ENCODE data around the gene CAV1.

The CAV1 gene

DNA sequence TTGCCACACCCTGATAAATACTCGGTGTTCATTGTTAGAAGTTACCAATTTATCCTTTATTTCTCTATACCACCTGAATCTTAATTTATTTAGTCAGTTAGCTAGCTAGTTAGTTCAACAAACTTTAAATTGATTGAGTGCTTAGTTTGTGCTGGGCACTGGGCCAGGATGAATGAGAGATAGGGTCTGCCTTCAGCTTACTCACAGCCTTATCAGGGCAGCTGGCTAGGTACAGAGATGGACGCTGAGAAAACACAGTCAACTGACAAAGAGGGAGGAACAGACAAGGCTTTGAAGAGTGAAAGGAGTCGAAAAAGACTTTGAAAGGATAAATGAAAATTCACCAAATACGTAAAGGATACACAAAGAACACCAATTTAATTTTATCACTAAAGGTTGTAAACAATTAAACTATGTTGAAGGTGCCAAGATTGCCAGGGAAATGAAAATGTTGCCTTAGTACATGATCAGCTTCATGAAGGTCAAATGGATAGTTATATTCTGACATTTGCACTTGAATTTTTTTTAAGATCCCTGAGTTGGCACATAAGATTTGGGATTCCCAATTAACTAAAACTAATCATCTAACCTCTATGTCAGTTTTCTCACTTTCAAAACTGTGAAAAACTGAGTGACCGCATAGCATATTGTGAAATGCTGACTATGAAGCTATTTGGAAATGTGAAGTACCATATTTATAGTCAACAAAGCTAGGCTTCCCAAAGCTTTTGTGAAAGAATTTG is 23.2 kb upstream of the CAV1 start:
- H3K36me3 ChIP-seq = peaks cover 0 to 15% (median 13%) of the 10 kb centered on the region in 3 donors
- peaks cover 0 to 63% (median 18%) of the 10 kb centered on the region in 4 donors for H3K4me1 ChIP-seq
- H3K9me3 ChIP-seq = no peaks in the 10 kb centered on the region
- DNase-seq = no peak
- no peaks in the 10 kb centered on the region for H3K27me3 ChIP-seq
- peak overlapping the region; percentile 84 to 96 for H3K4me3 ChIP-seq
- intact Hi-C loops (cut with DNase I; ENCODE audit: low total_unique reads) = no loop called here
- H3K27ac ChIP-seq = peak overlapping the region; percentile 98
- TF ChIP-seq, protein P1, sequence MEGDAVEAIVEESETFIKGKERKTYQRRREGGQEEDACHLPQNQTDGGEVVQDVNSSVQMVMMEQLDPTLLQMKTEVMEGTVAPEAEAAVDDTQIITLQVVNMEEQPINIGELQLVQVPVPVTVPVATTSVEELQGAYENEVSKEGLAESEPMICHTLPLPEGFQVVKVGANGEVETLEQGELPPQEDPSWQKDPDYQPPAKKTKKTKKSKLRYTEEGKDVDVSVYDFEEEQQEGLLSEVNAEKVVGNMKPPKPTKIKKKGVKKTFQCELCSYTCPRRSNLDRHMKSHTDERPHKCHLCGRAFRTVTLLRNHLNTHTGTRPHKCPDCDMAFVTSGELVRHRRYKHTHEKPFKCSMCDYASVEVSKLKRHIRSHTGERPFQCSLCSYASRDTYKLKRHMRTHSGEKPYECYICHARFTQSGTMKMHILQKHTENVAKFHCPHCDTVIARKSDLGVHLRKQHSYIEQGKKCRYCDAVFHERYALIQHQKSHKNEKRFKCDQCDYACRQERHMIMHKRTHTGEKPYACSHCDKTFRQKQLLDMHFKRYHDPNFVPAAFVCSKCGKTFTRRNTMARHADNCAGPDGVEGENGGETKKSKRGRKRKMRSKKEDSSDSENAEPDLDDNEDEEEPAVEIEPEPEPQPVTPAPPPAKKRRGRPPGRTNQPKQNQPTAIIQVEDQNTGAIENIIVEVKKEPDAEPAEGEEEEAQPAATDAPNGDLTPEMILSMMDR (IDR thresholded peaks at IDR 0.05) = no peak

DNA sequence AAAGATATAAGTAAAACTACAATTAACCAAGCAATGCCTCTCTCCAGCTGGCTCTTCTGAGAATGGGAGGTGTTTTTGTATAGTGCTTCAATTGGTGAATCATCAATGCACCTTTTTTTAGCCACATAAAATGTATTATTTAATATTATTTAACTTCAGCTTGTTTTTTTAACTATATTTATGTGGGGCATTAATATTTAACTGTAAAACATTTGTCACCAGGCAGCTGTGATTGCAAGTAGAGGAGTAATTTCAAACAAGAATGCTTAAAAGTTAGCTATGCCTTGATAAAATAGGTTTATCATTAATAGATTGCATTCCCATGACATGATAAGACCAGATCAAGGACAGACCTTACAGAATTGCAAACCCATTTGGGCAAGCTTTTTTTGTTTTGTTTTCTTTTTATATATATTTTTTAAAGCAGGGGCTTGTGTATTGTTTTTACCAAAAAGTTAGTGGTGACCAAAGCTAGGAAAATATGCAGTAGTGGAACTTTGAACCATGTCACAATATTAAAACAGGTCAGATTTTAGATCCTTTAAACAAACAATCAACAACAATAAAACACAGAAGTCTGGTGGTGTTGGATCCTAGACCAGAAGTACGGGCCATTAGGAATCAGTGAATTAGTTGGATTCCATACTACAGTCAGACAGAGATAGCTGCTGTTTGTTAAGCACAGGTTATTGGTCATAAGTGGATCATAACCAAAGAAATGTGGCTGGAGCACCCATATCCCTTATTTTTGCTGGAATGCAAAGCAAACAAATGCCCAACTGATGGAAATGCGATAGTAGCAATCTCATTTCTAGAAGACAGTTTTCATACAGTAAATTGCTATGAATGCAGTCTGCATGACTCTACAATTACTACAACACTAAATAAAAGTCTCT is 22.4 kb upstream of the CAV1 start:
- no peaks in the 10 kb centered on the region for H3K9me3 ChIP-seq
- peak overlapping the region; percentile 84 to 96 for H3K4me3 ChIP-seq
- DNase-seq = no peak
- H3K36me3 ChIP-seq = peaks cover 5 to 23% (median 21%) of the 10 kb centered on the region in 3 donors
- TF ChIP-seq, protein P1 (IDR thresholded peaks at IDR 0.05) = no peak
- H3K27ac ChIP-seq = peak overlapping the region; percentile 98
- intact Hi-C loops (cut with DNase I; ENCODE audit: low total_unique reads) = no loop called here
- H3K27me3 ChIP-seq = no peaks in the 10 kb centered on the region
- peaks cover 0 to 71% (median 18%) of the 10 kb centered on the region in 4 donors for H3K4me1 ChIP-seq

DNA sequence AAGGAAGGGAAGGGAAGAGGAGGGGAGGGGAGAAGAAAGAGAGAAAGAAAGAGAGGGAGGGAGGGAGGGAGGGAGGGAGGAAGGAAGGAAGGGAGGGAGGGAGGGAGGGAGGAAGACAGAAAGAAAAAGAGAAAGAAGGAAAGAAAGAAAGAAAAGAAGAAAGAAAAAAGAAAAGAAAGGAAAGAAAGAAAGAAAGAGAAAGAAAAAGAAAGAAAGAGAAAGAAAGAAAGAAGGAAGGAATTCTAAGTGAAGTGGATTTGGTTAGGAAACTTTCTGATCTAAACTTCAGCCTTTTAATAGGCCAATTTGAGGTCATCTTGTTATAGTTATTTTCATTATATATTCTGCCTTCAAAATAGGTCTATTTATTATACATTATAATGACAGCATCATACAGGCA is 21.0 kb upstream of the CAV1 start:
- no peaks in the 10 kb centered on the region for H3K9me3 ChIP-seq
- H3K27ac ChIP-seq = peak overlapping the region; percentile 28 to 98
- TF ChIP-seq, protein P1 (IDR thresholded peaks at IDR 0.05) = no peak
- no peak for DNase-seq
- peaks cover 5 to 26% (median 24%) of the 10 kb centered on the region in 3 donors for H3K36me3 ChIP-seq
- peaks cover 0 to 78% (median 20%) of the 10 kb centered on the region in 4 donors for H3K4me1 ChIP-seq
- H3K27me3 ChIP-seq = no peaks in the 10 kb centered on the region
- H3K4me3 ChIP-seq = peak overlapping the region in 1 of 2 donors; percentile 96
- intact Hi-C loops (cut with DNase I; ENCODE audit: low total_unique reads) = no loop called here

DNA sequence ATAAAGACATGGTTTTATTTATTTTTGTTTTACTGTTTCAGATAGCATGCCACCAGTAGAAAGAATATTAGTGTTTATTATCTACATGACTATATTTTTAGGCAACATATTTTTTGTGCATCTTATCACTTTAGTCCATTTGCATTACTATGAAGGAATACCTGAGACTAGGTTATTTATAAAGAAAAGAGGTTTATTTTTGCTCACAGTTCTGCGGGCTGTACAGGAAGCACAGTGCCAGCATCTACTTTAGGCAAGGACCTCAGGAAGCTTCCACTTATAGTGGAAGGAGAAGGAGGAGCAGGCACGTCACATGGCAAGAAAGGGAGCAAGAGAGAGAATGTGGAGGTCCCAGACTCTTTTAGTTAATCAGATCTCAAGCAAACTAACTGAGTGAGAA is 19.6 kb upstream of the CAV1 start:
- peaks cover 0 to 78% (median 20%) of the 10 kb centered on the region in 4 donors for H3K4me1 ChIP-seq

DNA sequence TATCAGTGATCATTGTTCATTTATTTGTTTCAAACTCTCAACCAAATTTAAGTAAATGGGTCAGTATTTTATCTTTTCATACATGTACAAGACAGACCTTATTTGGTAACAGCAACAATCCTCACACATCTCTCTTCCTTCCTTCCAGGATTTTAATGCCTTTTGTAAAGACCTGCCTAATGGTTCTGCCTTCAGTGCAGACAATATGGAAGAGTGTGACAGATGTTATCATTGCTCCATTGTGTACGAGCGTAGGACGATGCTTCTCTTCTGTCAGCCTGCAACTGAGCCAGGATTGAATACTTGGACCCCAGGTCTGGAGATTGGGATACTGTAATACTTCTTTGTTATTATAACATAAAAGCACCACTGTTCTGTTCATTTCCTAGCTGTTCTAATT is 19.0 kb upstream of the CAV1 start:
- intact Hi-C loops (cut with DNase I; ENCODE audit: low total_unique reads) = no loop called here

More for the DNA sequence above, 19.6 kb upstream of the CAV1 start:
- peak overlapping the region in 1 of 2 donors; percentile 98 for H3K27ac ChIP-seq
- intact Hi-C loops (cut with DNase I; ENCODE audit: low total_unique reads) = no loop called here
- H3K27me3 ChIP-seq = no peaks in the 10 kb centered on the region
- H3K9me3 ChIP-seq = no peaks in the 10 kb centered on the region
- TF ChIP-seq, protein P1 (IDR thresholded peaks at IDR 0.05) = no peak
- H3K4me3 ChIP-seq = no peak overlapping the region
- DNase-seq = no peak
- H3K36me3 ChIP-seq = peaks cover 5 to 31% (median 24%) of the 10 kb centered on the region in 3 donors

More for the DNA sequence above, 19.0 kb upstream of the CAV1 start:
- Histone ChIP-seq H3K9me3 (no peaks in the 10 kb centered on the region), H3K4me3 (no peak overlapping the region), H3K27ac (peak overlapping the region in 1 of 2 donors; percentile 98), H3K36me3 (peaks cover 5 to 31% (median 24%) of the 10 kb centered on the region in 3 donors), H3K4me1 (peaks cover 0 to 81% (median 19%) of the 10 kb centered on the region in 4 donors), H3K27me3 (no peaks in the 10 kb centered on the region)
- TF ChIP-seq, protein P1 (IDR thresholded peaks at IDR 0.05) = no peak
- DNase-seq = no peak
